HT-29 (cell line): Measurements from ENCODE around the gene VSTM4. TPM values are rescaled to one million over a fixed set of nuclear protein-coding genes. Genes with fewer than 3 reads are reported as not detected.

ENCODE experiments used
- DNase-seq: peaks from one replicate; pipeline ENCODE4 v3.0.0-alpha.2; 2015; ENCODE audit warnings: low spot score
- total RNA-seq: library from RNA; depleted of rRNA; stranded (reverse); fragments of >200 nt; shearing (Covaris generic); gene quantifications from 2 replicates; pipeline ENCODE4 v1.2.3, GENCODE V29; 2014

Gene VSTM4
- total RNA-seq, 1 experiment from 2014 or later: not detected

DNA sequence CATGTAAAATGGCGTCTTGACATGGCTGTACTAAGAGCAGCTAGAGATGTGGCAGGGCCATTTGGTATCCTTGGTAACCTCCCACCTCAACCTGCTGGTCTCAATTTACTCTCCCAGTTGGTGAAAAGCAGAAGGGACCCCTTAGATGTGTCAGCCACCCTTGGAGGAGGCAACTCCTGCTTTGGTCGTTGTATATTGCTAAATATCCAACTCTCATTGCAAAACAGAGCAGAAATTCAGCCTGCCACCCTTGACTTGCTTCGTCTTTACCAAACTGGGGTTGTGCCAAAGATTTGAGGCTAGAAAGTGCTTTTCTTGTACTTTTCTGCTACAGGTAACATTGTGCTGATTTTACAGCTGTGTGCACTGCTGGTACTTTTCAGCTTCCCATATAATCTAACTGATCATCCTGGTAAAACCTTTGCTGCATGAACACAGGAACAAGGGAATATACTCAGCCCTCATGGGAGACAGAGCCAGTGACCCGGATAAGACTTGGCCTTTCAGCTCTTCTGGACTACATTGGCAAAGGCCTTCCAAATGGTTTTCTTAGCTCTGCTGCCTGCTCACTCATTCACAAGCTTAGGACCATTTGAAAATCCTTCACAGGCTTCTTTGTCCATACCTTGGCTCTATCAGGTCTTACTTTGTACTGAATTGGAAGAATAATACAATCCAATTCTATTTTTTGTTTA, 2.2 kb upstream of the VSTM4 start:
- no peak for DNase-seq

DNA sequence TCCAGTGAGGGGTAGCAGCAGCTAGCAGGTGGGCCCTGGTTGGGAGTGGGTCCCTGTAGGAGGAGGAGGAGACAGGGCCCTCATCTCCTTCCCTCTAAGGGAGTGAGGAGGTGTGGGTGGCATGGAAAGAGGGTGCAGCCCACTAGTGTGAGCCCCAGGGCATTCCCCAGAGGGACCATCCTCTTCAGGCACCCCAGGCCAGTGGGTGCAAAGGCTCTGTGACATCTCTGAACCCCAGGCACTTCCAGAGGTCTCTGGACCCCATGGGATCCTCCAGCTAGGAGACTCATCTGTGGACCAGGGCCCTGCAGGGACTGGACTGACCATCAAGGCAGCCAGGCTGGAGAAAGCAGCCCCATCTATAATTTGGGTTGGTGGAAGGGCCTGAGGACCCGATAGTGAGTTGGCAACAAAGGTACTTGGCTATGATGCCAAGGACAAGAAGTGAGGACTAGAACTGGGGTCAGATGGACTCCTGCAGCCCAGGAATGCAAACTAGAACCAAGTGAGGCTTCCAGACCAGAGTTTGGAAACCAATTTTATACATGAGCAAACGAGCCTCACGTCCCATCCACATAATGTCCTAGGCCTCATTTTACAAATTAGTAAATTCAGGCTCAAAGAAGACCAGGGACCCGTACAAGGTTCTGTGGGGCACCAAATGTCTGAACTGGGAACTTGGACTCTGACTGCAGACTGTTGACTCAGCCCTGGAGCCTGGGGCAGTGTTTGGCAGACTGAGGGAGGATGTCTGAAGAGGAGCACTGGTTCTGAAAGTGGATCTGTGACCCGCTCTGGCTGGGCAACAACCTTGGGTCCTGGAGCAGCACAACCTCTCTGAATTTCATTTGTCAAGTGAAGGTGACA, 1.4 kb upstream of the VSTM4 start:
- no peak for DNase-seq

DNA sequence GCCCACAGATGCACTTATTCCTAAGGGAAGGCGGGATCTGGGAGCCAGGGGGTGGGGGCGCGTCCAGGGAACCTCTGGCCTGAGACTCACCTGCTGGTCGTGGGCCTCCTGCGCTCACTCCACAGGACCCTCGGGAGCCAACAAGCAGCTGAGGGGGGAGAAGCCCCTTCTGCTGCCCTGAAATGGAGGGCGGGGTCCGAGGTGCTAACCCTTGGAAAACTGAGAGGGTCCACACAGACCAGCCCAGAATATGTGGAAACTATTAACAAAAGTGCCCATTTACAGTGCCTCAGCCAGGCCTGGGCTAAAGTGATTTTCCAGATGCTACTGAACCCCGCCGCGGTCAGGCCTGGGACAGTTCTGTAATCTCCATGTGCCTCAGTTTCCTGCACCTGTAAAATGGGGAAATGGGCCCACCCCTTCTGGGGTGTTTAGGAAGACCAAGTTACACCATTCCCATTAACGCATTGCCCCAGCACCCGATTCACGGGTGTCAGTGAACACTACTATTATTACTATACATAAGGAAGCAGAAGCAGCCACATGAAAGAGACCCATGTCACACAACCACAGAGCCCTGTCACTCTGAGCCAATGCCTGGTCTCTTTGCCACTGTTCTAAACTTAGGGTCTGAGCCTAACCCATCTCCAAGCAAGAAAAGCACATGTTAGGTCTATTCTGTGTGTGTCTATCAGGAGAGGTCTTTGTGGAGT, 630 bp upstream of the VSTM4 start:
- DNase-seq: no peak

DNA sequence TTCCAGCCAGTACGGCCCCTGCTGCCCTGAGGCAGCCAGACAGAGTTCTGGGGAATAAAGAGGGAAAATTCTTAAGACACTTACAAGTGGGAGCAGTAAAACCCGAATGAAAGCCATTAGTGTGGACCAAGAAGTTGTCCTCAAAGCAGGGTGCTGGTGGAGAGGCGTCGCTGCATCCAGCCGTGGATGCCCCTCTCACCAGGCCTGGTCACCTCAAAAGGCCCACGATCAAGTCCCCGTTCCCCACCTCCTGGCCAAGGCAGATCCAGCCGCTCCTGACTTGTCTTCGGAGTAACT, 656 bp downstream of the VSTM4 start:
- no peak for DNase-seq

DNA sequence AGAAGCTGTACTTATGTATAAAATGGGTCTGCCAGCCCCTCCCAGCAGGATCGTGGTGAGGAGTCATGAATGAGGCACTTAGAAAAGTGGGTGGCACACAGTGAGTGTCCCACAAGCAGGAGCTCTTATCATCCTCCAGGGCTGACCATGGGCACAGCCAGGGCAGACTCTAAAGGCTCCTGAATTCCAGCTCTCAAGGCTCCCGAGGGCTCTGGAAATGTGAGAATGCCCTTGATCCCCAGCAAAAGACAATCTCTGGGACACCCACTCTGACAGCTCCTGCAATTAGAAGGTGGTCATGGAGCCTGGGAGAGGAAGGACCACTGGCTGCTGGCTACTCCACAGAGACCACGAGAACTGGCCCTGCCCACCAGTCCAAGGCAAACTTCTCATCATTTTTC, 1.6 kb downstream of the VSTM4 start:
- DNase-seq: no peak

DNA sequence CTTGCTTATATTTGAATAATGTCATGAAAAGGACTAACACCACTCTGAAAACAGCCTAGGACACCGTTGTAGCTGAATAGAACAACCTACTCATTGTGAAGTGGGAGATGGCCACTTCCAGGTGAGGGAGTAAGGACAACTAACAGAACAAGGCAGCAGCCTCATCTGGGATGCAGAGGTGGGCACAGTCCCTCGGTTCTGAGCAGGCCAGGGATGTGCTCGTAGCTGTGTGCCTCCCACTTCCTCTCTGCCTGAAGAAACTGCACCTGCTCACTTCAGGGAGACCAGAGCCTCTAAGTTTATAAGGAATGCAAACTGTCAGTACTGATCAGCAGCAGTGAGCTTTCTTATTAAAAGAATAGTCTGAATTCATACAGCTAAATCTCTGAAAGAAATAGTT, 2.5 kb downstream of the VSTM4 start:
- no peak for DNase-seq

DNA sequence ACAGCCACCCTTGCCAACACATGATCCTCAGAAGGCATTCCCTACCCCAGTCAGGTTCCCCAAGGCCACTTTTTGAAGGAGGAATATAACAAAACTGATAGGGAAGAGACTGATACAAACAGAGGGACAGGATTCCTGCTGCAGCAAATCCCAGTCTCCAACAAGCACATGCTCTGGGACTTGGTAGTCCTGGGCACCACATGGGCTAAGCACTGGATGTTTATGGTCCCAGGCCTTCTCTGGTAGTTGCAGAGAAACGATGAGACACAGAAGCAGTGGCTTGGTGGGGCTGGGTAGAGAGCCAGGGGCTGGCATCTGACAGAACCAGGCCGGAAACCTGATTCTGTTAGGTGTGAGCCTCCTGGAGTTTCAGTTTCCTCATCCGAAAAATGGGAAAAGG, 3.2 kb downstream of the VSTM4 start:
- no peak for DNase-seq

DNA sequence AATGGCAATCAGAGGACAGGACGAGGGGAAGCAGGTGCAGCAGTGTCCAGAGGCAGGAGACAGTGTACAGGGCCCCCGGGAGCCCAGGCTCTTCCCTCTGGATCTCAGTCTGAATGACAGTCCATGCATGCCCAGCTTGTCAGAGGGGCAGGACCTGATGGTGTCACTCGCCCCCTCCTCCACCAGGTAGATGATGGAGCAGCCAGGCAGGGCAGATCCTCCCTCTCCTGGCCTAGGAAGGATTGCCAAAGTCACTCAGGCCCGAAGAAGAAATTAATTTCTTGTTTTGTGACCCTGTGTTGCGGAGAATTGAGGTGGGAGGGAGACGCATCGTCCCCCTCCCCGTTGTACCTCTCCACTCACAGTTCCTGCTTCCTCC, 4.0 kb downstream of the VSTM4 start:
- no peak for DNase-seq

DNA sequence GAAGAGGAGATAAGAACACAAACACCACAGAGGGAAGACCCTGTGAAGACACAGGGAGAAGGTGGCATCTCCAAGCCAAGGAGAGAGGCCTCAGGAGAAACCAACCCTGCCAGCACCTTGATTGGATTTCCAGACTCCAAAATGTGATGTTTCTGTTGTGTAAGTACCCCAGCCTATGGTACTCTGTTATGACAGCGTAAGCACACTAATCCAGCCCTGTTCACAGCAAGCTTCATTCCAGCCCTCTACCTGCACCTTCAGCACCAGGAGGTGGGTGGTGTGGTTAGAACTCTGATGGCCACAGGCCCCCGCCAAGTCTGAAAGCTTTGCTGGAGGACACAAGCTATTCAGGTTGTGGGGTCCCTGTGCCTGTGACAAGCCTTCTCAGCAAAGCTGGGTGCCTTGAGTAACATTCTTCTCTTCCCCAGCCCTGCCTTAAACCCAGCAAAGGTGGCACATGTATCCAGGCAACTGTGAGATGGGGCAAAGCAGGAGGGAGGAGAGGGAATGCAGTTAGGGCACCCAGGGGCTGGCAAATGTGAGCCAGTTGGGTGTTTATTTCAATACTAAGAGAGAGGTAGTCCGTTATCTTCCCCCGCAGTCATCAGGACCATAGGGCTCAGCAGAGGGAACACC, 4.5 kb downstream of the VSTM4 start:
- DNase-seq: no peak

DNA sequence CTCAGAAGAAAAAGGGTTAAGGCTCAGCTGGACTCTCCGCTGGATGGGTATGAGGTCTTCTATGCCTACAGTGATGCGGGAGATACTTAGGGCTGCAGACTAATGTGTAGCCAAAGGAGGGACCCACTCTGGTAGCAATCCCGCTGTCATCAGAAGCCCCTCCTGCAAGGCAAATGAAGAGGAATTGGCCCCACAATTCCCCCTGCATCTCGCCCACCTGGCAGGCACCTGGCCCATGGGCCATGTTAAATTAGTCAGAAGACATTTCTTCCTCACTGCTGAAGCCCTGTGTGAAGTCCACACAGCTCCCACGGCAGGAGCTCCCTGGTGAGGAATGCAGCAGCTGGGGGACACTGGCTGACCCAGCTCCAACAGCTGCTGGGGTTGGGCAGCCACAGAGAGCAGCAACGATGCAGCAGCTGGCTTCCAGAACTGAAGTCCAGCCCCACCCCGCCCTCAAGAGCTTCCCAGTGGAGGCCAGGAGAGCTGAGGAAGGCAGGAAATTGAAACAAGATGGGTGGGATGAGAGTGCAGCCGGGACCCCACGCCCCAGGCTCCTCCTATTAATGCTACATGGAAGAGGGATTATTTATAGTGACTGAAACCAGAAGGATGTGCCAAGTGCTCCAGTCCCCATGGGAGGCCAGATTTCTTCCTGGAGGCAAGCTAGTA, 5.5 kb downstream of the VSTM4 start:
- DNase-seq: no peak

DNA sequence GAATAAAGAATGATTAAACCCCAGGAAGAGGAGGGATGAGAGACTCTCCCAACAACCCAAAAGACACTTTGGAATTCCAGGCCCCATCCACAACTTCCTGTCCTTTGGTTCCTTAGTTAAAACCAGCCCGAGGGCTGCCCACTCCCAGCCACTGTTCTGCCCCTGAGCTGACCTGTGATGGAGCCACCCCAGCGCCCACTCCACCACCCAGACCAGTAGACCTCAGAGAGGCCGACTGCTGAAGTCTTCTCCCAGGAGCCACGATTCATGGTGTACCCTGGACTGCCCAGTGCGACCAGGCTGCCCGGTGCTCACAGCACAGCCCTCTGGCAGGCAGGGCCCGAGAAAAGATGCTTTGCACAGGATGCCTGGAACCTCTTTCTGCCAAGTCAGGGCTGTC, 6.7 kb downstream of the VSTM4 start:
- no peak for DNase-seq

DNA sequence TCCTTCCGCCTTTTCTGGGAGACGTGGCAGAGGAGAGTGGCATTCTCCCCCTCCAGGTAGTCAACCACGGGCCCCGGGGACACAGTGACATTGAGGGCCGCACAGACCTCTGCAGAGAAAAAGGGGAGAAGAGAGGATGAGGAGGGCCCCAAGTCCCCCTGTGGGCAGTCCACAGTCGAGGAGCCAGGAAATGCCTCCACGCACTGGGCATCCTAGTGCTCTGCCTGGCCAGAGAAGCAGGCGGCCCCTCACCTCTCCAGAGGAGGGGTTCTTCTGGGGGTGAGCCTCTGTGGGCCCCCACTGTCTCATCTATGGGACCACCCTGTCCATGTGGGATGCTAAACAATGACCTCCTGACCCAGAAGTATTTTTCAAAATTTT, 7.4 kb downstream of the VSTM4 start:
- no peak for DNase-seq

DNA sequence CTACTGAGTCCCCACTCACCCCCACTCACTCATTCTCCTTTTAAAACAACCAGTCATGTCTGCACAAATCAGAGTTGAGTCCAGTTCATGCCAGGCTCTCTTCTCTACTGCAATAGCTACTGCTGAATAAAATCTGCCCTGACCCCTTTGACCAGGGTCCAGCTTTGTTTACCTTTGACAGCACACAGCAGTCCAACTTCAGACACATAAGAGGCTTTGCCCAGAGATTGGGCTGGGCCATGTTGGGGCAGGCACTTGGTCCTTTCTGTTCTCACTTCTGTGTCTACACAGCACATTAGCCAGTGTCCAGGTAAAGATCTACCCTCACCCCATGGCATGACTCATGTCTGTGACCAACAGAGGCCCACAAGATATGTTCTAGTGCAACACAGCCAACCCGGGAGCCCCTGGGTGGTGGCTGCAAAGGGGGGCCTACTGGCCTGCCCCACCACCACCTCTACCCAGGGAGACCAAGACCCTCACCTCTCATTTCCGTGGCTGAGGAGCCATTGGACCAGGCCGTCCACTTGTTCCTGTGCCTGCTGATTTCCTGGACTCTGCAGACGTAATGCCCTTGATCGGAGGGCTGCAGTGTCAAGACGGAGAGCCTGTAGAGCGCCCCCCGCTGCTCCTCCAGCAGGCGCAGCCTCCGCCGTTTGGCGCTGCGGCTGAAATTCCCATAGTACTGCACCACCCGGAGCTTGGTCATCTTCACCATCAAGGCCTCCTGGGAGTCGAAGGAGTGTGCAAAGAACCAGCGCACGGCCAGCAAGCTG, 8.0 kb downstream of the VSTM4 start:
- DNase-seq: no peak

DNA sequence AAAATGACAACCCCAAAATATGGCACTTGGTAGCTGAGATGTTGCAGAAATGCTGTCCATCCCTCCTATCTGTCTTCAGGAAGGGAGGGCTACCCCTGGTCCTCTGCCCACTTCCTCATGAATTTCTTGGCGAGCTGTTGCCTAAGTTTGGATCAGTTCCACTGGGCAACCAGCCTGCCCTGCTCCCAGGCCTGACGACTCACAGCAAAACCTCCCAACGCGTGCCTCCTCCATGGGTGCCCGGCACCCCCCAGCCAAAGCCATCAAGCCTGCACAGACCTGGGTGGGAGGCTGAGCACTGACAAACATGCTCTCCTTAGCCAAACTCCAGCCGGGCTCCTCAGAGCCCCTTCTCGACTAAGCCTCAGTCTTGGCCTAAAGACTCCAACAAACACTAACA, 8.9 kb downstream of the VSTM4 start:
- DNase-seq: no peak

DNA sequence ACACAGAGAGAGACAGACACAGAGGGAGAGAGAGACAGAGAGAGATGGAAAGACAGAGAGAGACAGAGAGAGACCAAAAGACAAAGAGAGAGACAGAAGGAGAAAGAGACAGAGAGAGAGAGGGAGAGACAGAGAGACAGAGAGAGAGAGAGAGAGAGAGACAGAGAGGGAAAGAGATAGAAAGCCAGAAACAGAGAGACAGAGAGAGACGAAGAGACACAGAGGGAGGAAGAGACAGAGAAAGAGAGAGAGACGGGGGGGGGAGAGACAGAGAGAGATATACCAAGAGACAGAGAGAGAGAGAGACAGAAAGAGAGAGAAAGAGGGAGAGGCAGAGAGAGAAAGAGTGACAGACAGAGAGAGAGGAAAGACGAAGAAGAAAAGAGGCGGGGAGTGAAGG, 10.2 kb downstream of the VSTM4 start:
- DNase-seq: no peak

DNA sequence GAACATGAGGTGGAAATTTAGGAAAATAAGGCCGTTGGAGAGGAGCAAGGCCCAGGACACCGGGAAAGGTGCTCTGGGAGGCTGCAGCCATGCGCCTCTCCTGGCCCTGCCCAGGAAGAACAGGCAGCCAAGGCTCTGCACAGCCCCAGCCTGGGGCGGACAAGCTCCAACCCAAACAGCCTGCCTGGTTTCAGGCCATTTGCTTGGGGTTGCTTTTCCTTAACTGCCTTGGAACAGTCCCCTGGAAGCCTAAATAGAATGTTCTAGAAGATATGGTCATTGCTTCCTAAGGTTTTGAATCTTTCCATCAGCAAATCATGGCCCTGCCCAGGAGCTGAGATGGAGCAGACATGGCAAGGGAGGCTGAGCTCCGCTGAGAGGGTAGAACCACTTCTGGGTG, 11.0 kb downstream of the VSTM4 start:
- DNase-seq: no peak

DNA sequence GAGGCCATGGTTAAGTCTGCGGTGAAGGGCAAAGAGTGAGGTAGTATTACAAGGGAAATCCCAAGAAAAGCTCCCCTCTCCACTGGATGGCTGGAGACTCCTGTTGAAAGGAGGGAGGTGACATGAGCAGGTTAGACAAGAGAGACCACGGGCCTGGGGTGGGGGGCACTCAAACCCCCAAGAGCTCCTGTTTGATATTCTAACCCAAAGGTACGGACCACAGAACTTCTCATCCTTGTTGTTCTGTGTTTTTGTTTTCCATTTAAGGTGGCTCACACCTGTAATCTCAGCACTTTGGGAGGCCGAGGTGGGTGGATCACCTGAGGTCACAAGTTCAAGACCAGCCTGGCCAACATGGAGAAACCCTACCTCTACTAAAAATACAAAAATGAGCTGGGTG, 11.6 kb downstream of the VSTM4 start:
- no peak for DNase-seq

DNA sequence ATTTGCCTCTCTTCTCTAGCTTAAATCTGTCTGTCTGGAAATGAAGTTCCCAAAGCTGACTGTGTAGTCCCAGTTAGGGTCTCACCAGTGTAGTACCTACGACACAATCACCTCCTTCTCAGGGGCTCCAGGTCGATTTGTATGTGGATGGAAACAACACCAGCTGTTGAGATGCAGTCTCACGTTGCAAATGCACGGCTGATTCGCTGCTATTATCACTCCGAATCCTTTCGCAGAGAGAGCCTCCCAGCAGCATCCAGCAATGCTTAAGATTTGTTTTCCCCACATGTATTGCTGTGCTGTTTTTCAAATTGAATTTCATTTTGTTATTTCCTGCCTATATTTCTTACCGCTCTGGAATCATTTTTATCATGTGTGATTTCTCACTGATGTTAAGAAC, 16.3 kb downstream of the VSTM4 start:
- no peak for DNase-seq

DNA sequence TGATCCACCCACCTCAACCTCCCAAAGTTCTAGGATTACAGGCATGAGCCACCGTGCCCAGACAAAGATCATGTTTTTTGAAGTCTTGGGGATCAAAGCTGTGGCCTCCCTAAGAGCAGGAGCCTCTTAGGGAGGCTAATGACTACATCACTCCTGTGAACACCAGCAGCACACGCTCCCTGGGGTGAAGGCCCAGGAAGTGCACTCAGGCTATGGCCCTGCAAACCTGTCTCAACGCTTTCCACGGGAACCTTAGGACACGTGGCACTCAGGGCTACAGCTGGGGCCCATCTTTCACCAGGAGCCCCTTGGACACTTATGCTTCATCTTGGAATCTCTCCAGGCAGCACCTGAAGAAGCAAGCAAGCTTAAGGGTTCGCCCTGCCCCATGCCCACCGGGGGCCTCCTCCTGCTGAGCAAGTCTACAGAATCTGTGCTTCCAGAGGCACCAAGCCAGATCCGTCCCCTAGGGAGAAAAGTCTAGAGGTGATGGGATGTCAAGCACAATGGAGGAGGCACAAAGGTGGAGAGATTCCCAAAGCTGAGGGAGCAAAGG, 18.4 kb downstream of the VSTM4 start:
- DNase-seq: no peak

DNA sequence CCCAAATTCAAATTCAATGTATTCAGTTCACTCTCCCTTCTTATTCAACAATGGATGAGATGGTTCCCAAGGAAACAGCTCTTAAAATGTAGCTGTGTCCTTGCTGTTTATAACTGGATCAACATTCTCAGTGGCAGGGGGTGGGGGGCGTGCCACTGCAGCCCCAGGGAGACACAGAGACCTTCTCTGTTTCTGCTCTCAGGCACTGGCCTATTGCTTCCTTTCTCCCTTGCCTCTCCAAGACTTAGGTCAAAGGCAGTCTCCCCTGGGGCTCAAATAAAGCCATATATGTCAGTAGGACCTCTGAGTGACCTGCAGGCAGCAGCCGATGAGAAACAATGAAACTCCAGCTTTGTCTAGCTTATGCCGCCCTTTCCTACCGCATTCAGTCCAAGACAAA, 20.7 kb downstream of the VSTM4 start:
- DNase-seq: no peak

DNA sequence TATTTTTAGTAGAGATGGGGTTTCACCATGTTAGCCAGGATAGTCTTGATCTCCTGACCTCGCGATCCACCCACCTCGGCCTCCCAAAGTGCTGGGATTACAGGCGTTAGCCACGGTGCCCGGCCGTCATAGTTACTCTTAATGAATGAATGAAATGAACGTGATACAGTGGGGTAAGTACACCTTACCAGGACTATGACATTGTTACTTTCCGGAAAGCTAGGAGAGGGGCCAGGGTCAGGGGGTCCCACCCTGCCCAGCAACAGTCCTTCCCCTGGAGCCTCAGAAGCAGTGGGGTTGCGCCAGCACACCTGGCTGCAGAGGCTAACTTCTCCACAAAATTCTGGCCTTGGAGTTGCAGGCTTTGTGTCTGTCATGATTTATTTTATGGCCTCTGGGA, 21.4 kb downstream of the VSTM4 start:
- DNase-seq: no peak
